H9 (cell line): Measurements from ENCODE around the gene KRTAP19-8. TPM values are rescaled to one million over a fixed set of nuclear protein-coding genes. Genes with fewer than 3 reads are reported as not detected.

Experiments used
- DNase-seq: peaks from one replicate; pipeline ENCODE4 v3.0.0-alpha.2; 2017
- H2AFZ ChIP-seq: one replicate; pipeline ENCODE4 v1.6.1; 2013; ENCODE audit warnings: mild to moderate bottlenecking, low read length, control low read depth, moderate library complexity
- H2AK5ac ChIP-seq: 2 replicates; pipeline ENCODE4 v1.6.1; 2013; ENCODE audit warnings: low read length, control low read depth, mixed read lengths; ENCODE audit not compliant: insufficient read length
- H2BK120ac ChIP-seq: one replicate; pipeline ENCODE4 v1.6.1; 2013; ENCODE audit warnings: low read depth, mild to moderate bottlenecking, low read length, control low read depth, inconsistent platforms; ENCODE audit not compliant: poor library complexity, severe bottlenecking
- H2BK12ac ChIP-seq: 2 replicates; pipeline ENCODE4 v1.6.1; 2013; ENCODE audit warnings: low read length, control low read depth, mixed read lengths, low read depth; ENCODE audit not compliant: insufficient read length
- H2BK15ac ChIP-seq: 2 replicates; pipeline ENCODE4 v1.6.1; 2013; ENCODE audit warnings: low read depth, low read length, control low read depth
- H2BK20ac ChIP-seq: one replicate; pipeline ENCODE4 v1.6.1; 2013; ENCODE audit warnings: low read depth, mild to moderate bottlenecking, low read length, control low read depth, inconsistent platforms; ENCODE audit not compliant: poor library complexity, severe bottlenecking
- H2BK5ac ChIP-seq: 2 replicates; pipeline ENCODE4 v1.6.1; 2013; ENCODE audit warnings: low read length, control low read depth, mixed read lengths; ENCODE audit not compliant: insufficient read length
- H3K14ac ChIP-seq: 2 replicates; pipeline ENCODE4 v1.6.1; 2013; ENCODE audit warnings: low read length, control low read depth; ENCODE audit not compliant: insufficient read depth
- H3K18ac ChIP-seq: 2 replicates; pipeline ENCODE4 v1.6.1; 2013; ENCODE audit warnings: low read depth, mild to moderate bottlenecking, mixed read lengths, low read length, control low read depth; ENCODE audit not compliant: insufficient read length
- H3K23ac ChIP-seq: 2 replicates; pipeline ENCODE4 v1.6.1; 2013; ENCODE audit warnings: low read length, control low read depth, mixed read lengths, low read depth; ENCODE audit not compliant: insufficient read length
- H3K23me2 ChIP-seq: 2 replicates; pipeline ENCODE4 v1.6.1; 2013; ENCODE audit warnings: low read depth, mild to moderate bottlenecking, mixed read lengths, low read length, control low read depth; ENCODE audit not compliant: insufficient read length, poor library complexity, severe bottlenecking
- H3K27ac ChIP-seq: 2 replicates; pipeline ENCODE4 v1.5.1; 2013; ENCODE audit warnings: low read length, control low read depth, mixed read lengths, low read depth; ENCODE audit not compliant: insufficient read length
- H3K27me3 ChIP-seq: 2 replicates; pipeline ENCODE4 v1.6.1; 2013; ENCODE audit warnings: low read length, control low read depth, inconsistent platforms; ENCODE audit not compliant: insufficient read depth
- H3K4ac ChIP-seq: 2 replicates; pipeline ENCODE4 v1.6.1; 2013; ENCODE audit warnings: low read depth, mild to moderate bottlenecking, control low read depth, inconsistent platforms, low read length, moderate library complexity
- H3K4me1 ChIP-seq: 2 replicates; pipeline ENCODE4 v1.6.1; 2013; ENCODE audit warnings: low read length, control low read depth, inconsistent platforms; ENCODE audit not compliant: insufficient read depth
- H3K4me2 ChIP-seq: 2 replicates; pipeline ENCODE4 v1.6.1; 2013; ENCODE audit warnings: low read length, control low read depth, mixed read lengths; ENCODE audit not compliant: insufficient read length, insufficient read depth
- H3K56ac ChIP-seq: 2 replicates; pipeline ENCODE4 v1.6.1; 2013; ENCODE audit warnings: low read depth, mild to moderate bottlenecking, mixed read lengths, low read length, control low read depth; ENCODE audit not compliant: insufficient read length
- H3K79me1 ChIP-seq: 2 replicates; pipeline ENCODE4 v1.6.1; 2013; ENCODE audit warnings: low read depth, mild to moderate bottlenecking, moderate library complexity, low read length, control low read depth, inconsistent platforms; ENCODE audit not compliant: insufficient read depth, poor library complexity, severe bottlenecking
- H3K79me2 ChIP-seq: 2 replicates; pipeline ENCODE4 v1.6.1; 2013; ENCODE audit warnings: low read length, control low read depth, inconsistent platforms; ENCODE audit not compliant: insufficient read depth
- H3K9ac ChIP-seq: 2 replicates; pipeline ENCODE4 v1.6.1; 2013; ENCODE audit warnings: low read length, control low read depth, mixed read lengths; ENCODE audit not compliant: insufficient read length; ENCODE audit errors: extremely low read depth
- H3K9me3 ChIP-seq: one replicate; pipeline ENCODE4 v1.6.1; 2013; ENCODE audit warnings: low read depth, low read length, inconsistent platforms; ENCODE audit not compliant: control insufficient read depth
- H3T11ph ChIP-seq: one replicate; pipeline ENCODE4 v1.6.1; 2013; ENCODE audit warnings: mild to moderate bottlenecking, low read length, control low read depth, inconsistent platforms
- H4K20me1 ChIP-seq: one replicate; pipeline ENCODE4 v1.6.1; 2013; ENCODE audit not compliant: control insufficient read depth, insufficient read length, insufficient read depth
- H4K5ac ChIP-seq: 2 replicates; pipeline ENCODE4 v1.6.1; 2013; ENCODE audit warnings: low read depth, mild to moderate bottlenecking, mixed read lengths, low read length, control low read depth; ENCODE audit not compliant: insufficient read length
- H4K8ac ChIP-seq: replicated peaks from 2 replicates; pipeline ENCODE4 v1.6.1; 2013; ENCODE audit warnings: low read length, control low read depth, mixed read lengths, low read depth; ENCODE audit not compliant: insufficient read length
- H4K91ac ChIP-seq: 2 replicates; pipeline ENCODE4 v1.6.1; 2013; ENCODE audit warnings: low read depth, mild to moderate bottlenecking, moderate library complexity, mixed read lengths, low read length, control low read depth; ENCODE audit not compliant: insufficient read length
- H3K27ac Mint-ChIP-seq, 3 experiments: 2 replicates in 2 of 3; 3 replicates in 1 of 3; pipeline ENCODE4 v1.8.0; 2020 to 2021; ENCODE audit warnings: mixed read lengths in 3 of 3, mild to moderate bottlenecking in 1 of 3, moderate library complexity in 1 of 3
- H3K27me3 Mint-ChIP-seq: 2 replicates; pipeline ENCODE4 v1.8.0; 2021; ENCODE audit warnings: low read depth, mild to moderate bottlenecking, moderate library complexity, mixed read lengths
- H3K36me3 Mint-ChIP-seq, 3 experiments: 2 replicates in 2 of 3; 3 replicates in 1 of 3; pipeline ENCODE4 v1.8.0; 2020 to 2021; ENCODE audit warnings: low read depth in 3 of 3, mixed read lengths in 3 of 3; ENCODE audit not compliant: insufficient read depth in 1 of 3
- H3K4me1 Mint-ChIP-seq, 2 experiments: 2 replicates each; pipeline ENCODE4 v1.8.0; 2020; ENCODE audit warnings: mixed read lengths in 2 of 2
- H3K4me3 Mint-ChIP-seq, 2 experiments: 2 replicates in 1 of 2; 3 replicates in 1 of 2; pipeline ENCODE4 v1.8.0; 2020 to 2021; ENCODE audit warnings: mild to moderate bottlenecking in 2 of 2, mixed read lengths in 2 of 2, moderate library complexity in 1 of 2
- H3K9me3 Mint-ChIP-seq, 2 experiments: 2 replicates in 1 of 2; 3 replicates in 1 of 2; pipeline ENCODE4 v1.8.0; 2020; ENCODE audit warnings: mild to moderate bottlenecking in 2 of 2, mixed read lengths in 2 of 2, moderate library complexity in 1 of 2
- WGBS: extraction: QIAGEN DNeasy Blood & Tissue Kit; methylation state at CpG from one replicate; pipeline ENCODE4 v1.1.7; 2013; ENCODE audit warnings: missing lambda C conversion rate, low lambda C conversion rate, mixed read lengths; ENCODE audit not compliant: insufficient read length; ENCODE audit errors: extremely low coverage; 5-methylcytosine and 5-hydroxymethylcytosine counted together
- total RNA-seq: library from RNA; stranded (reverse); gene quantifications from 2 replicates; pipeline ENCODE4 v1.2.1, GENCODE V29; 2021
- TF ChIP-seq, protein P1 (sequence below): fragments of 200-600 bp; sonication (generic); conservative IDR thresholded peaks from 3 replicates; pipeline ENCODE4 v1.8.0; 2021; ENCODE audit warnings: antibody characterized with exemption, mild to moderate bottlenecking

KRTAP19-8 gene
- total RNA-seq, 1 experiment from 2014 or later: not detected

DNA sequence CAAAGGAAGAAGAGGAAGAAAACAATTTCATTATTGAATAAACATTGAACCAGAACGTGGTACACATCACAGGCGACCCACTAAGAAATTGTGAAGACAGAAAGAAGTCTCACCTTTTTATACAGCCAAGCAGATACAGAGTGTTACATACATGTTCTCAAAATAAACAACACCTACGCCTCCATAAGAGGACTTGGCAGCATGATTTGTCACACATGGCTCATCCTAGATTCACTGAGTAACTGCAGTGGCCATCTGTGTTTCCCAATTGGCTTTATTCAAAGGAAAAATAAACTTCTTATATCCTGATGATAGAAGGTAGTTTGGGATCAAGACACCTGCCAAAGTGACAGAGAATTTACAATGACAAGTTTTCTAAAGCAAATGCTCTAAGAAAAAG, 7.6 kb upstream of the KRTAP19-8 start:
- no peak overlapping the region for H2BK15ac ChIP-seq
- no peak overlapping the region for H4K5ac ChIP-seq
- no CpG with 5 or more reads among the region's 3 CpGs for WGBS
- no peak overlapping the region for H3K18ac ChIP-seq
- H2BK12ac ChIP-seq: no peak overlapping the region
- no peak for DNase-seq
- no peak overlapping the region for H4K91ac ChIP-seq
- no peaks in the 10 kb centered on the region for H3K9me3 ChIP-seq
- H3K27me3 ChIP-seq: no peaks in the 10 kb centered on the region
- TF ChIP-seq, protein P1, sequence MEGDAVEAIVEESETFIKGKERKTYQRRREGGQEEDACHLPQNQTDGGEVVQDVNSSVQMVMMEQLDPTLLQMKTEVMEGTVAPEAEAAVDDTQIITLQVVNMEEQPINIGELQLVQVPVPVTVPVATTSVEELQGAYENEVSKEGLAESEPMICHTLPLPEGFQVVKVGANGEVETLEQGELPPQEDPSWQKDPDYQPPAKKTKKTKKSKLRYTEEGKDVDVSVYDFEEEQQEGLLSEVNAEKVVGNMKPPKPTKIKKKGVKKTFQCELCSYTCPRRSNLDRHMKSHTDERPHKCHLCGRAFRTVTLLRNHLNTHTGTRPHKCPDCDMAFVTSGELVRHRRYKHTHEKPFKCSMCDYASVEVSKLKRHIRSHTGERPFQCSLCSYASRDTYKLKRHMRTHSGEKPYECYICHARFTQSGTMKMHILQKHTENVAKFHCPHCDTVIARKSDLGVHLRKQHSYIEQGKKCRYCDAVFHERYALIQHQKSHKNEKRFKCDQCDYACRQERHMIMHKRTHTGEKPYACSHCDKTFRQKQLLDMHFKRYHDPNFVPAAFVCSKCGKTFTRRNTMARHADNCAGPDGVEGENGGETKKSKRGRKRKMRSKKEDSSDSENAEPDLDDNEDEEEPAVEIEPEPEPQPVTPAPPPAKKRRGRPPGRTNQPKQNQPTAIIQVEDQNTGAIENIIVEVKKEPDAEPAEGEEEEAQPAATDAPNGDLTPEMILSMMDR: no peak
- no peak overlapping the region for H3T11ph ChIP-seq
- H3K9me3 Mint-ChIP-seq: no peaks in the 10 kb centered on the region
- H3K27ac Mint-ChIP-seq: no peak overlapping the region
- H3K4me1 ChIP-seq: no peaks in the 10 kb centered on the region
- H3K56ac ChIP-seq: no peak overlapping the region
- H3K4me1 Mint-ChIP-seq: no peaks in the 10 kb centered on the region
- no peak overlapping the region for H3K14ac ChIP-seq
- H3K79me2 ChIP-seq: no peaks in the 10 kb centered on the region
- no peak overlapping the region for H4K8ac ChIP-seq
- H4K20me1 ChIP-seq: no peaks in the 10 kb centered on the region
- H2BK20ac ChIP-seq: no peak overlapping the region
- H3K36me3 Mint-ChIP-seq: no peaks in the 10 kb centered on the region; a peak in 1 of 7 replicates
- H3K4me2 ChIP-seq: no peak overlapping the region
- H3K4ac ChIP-seq: no peak overlapping the region
- H3K9ac ChIP-seq: no peak overlapping the region
- H2AK5ac ChIP-seq: no peak overlapping the region
- H2BK5ac ChIP-seq: no peak overlapping the region
- no peak overlapping the region for H2BK120ac ChIP-seq
- H2AFZ ChIP-seq: no peak overlapping the region
- no peaks in the 10 kb centered on the region; the same call in 1 of the 2 replicates for H3K27me3 Mint-ChIP-seq
- H3K23ac ChIP-seq: no peak overlapping the region
- no peak overlapping the region for H3K27ac ChIP-seq
- no peak overlapping the region for H3K4me3 Mint-ChIP-seq
- H3K79me1 ChIP-seq: no peaks in the 10 kb centered on the region
- no peaks in the 10 kb centered on the region for H3K23me2 ChIP-seq
